GM12873 (cell line): ENCODE data around the gene CARHSP1.

ENCODE experiments used
- TF ChIP-seq, protein P1 (sequence below): IDR thresholded peaks from 2 replicates; pipeline ENCODE4 v1.5.1; 2012; ENCODE audit warnings: low read depth, mild to moderate bottlenecking, moderate library complexity, low read length, control low read depth; ENCODE audit not compliant: insufficient read depth; ENCODE audit errors: missing control alignments

CARHSP1 gene

DNA sequence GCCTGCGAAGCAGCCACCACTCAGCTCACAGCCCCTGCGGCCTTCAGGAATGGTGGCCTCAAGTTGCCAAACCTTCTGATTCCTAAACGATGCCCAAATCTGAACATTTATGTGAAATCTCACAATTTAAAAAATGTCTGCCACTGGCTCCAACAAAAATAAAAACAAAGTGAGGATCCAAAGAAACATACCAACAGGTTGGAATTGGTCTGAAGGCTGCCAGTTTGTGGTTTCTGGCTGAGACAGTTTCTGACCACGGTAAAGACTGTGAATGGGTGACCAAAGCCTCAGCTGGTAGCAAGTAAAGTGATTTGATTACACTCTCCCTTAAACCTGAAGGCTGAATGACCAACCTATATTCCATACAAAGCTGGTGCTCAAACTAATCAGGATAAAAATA, 38.3 kb upstream of the CARHSP1 start:
- TF ChIP-seq, protein P1, sequence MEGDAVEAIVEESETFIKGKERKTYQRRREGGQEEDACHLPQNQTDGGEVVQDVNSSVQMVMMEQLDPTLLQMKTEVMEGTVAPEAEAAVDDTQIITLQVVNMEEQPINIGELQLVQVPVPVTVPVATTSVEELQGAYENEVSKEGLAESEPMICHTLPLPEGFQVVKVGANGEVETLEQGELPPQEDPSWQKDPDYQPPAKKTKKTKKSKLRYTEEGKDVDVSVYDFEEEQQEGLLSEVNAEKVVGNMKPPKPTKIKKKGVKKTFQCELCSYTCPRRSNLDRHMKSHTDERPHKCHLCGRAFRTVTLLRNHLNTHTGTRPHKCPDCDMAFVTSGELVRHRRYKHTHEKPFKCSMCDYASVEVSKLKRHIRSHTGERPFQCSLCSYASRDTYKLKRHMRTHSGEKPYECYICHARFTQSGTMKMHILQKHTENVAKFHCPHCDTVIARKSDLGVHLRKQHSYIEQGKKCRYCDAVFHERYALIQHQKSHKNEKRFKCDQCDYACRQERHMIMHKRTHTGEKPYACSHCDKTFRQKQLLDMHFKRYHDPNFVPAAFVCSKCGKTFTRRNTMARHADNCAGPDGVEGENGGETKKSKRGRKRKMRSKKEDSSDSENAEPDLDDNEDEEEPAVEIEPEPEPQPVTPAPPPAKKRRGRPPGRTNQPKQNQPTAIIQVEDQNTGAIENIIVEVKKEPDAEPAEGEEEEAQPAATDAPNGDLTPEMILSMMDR: no peak

DNA sequence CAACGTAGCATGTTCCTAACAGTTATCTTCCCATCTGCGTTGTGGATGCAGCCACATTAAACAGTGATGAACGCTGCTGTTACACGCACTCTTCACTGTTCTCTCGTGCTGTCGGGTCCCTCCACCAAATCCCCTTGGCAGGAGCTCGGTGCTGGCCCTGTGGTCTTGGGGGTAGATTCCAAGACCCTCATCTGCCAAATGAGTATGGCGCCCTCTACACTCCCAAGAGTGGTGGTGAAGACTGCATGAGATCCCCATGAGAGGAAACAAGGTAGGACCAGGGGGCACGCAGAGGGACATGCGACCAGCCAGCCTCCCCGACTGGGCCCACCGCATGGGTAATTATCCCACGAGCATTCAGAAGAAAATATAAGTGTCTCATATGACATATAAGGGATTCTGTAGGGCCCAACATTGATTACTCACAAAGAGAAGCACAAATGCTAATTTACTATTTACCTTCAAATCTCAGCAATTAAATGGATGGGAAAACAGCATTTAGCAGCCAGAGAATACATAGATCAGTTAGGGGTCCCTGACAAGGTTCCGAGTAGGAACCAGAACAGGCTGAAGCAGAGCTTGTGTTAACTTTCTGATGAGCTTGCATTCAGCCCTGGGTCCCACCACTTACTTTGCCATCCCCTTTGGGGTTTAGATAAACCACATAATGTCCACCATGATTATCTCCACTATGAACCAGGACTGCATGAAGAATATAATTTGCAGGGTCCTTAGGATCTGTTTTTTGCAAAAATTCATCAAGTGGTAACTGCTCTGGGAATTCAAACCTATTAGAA, 37.2 kb upstream of the CARHSP1 start:
- TF ChIP-seq, protein P1: peak; percentile 32

DNA sequence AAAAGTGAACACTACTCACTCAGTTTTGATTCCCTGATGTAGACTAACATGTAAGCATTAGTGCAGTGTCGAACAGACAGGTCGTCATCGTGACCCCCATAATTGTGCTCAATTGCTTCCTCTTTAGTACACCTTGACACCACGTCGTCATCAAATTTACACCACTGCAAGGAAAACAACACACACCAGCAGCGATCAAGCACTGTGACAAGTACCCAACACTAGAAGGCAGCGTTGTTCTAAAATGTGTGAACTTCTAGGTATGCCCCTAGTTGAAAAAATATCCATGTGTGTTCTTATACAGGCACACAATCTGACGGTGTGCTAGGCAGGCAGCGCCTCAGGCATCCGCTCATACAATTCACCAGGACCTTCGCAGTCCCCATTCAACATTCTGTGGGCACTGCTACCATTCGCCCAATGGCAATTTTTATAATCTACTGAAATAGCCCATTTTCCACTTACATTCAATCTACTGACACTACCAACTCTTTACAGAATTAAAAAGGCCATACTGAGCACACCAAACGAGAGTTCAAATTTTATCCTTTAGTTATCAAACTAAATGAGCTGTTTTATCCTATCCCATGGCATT, 36.5 kb upstream of the CARHSP1 start:
- TF ChIP-seq, protein P1: peak; percentile 67

DNA sequence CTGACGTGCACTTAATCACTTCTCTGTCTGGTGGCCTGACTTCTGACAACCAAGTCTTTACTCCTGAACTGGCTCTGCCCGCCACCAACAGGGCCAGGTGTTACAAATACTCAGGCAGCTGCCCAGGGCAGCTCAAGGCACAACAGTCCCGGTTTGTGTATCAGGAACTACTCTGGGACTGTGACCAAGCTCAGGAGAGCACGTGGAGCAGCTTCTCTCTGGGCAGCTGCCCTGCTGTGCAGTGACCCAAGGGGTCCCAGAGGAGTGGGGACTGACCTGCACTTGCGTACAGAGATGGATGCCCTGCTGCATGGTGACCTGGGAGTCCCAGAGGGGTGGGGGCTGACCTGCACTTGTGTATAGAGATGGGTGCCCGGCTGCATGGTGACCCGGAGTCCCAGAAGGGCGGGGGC, 35.2 kb upstream of the CARHSP1 start:
- TF ChIP-seq, protein P1: no peak

DNA sequence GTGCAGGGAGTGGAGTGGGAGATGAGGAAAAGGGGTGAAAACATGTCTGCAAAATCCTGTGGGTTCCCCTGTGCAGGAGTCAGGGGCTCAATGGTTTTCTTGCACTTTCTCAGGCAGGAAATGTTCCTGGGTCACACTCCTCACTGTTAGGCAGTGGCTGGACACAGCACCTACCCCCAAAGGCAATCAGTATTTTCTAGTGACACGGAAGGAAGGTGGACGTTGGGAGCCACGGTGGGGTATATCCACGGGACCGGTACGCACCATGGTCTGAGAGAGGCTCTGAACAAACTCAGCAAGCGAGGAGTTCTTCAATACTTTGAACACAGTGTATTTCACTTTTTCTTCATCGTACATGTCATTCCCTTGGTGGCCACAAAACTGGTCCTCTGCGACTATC, 34.2 kb upstream of the CARHSP1 start:
- TF ChIP-seq, protein P1: no peak

DNA sequence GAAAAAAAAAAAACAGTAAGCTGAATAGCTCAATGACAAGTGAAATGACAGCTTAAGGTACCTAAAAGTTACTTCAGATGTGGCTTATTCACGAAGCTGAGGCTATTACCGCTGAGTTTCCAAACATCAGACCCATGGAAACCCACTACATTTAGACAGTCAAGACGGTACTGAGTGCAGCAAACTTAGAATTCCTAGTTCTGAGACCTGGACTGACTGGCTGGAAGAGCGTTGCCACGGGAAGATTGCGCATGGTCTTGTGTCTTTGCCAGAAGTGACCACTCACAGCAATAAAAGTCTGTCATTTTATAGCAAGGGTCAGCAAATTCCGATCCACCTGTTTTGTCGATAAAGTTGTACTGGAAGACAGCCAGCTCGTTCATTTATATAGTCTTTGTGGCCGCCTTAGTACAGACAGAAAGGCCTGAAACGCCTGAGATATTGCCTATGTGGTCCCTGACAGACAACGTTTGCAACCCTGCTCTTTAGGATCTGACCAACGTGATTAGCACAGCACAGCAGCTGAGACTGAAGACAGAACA, 32.6 kb upstream of the CARHSP1 start:
- TF ChIP-seq, protein P1: no peak

DNA sequence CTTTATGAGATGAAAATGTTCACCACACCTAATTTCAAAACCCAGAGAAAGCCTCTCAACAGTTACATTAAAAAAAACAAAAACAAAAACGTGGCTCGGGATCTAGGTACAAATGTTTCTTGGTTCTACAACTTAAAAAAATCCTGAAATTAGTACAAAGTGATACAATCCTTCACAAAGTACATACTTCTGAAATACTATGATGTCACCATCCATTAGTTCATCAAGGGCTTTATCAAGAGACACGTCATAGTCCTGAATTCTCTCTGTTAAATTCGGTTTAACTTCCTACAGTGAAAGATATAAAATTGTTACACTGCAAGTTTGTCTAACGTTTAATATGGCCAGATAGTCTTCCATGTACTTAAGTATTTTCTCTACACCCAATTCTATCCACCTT, 31.5 kb upstream of the CARHSP1 start:
- TF ChIP-seq, protein P1: no peak
